HepG2 (cell line): Measurements from ENCODE around the gene ITGB1. TPM values are rescaled to one million over a fixed set of nuclear protein-coding genes. Genes with fewer than 3 reads are reported as not detected.
A peak's percentile ranks its signal among the peaks of the same experiment; 100 is the strongest.

Source experiments
- AGO2 ChIP-seq: fragments of 200-400 bp; formaldehyde crosslinking; optimal IDR thresholded peaks from 2 replicates; pipeline ENCODE3; 2017; ENCODE audit warnings: mild to moderate bottlenecking, low read depth, low read length, moderate library complexity
- ATF6 ChIP-seq: sonication (generic); formaldehyde crosslinking; conservative IDR thresholded peaks from 2 replicates; pipeline ENCODE4 v1.4.0; 2020; ENCODE audit warnings: missing genetic modification reagents
- BHLHE40 ChIP-seq: IDR thresholded peaks from 2 replicates; pipeline ENCODE4 v1.6.1; 2011; ENCODE audit warnings: low read length, improper control_type of control experiment
- GABPB1 ChIP-seq: IDR thresholded peaks from 2 replicates; pipeline ENCODE4 v1.6.1; 2016; ENCODE audit warnings: mild to moderate bottlenecking, missing genetic modification reagents, moderate library complexity, missing compliant biosample characterization
- KDM2A ChIP-seq: sonication (generic); formaldehyde crosslinking; IDR thresholded peaks from 2 replicates; pipeline ENCODE4 v1.4.0; 2020; ENCODE audit warnings: low read depth, missing genetic modification reagents, borderline replicate concordance
- KLF6 ChIP-seq: IDR thresholded peaks from 2 replicates; pipeline ENCODE4 v1.8.0; 2016; ENCODE audit warnings: missing biosample characterization, missing genetic modification reagents
- MIXL1 ChIP-seq: IDR thresholded peaks from 2 replicates; pipeline ENCODE4 v1.6.1; 2016
- PCBP2 ChIP-seq: fragments of 200-400 bp; formaldehyde crosslinking; optimal IDR thresholded peaks from 2 replicates; pipeline ENCODE3; 2018; ENCODE audit warnings: low read length, low read depth; ENCODE audit not compliant: poor library complexity, severe bottlenecking
- RAD21 ChIP-seq: fragments of 450-650 bp; formaldehyde crosslinking; IDR thresholded peaks from 2 replicates; pipeline ENCODE4 v1.5.0; 2020; ENCODE audit warnings: mild to moderate bottlenecking
- SP5 ChIP-seq: IDR thresholded peaks from 2 replicates; pipeline ENCODE4 v1.6.1; 2016; ENCODE audit warnings: low read depth, borderline replicate concordance
- TEF ChIP-seq: sonication (generic); formaldehyde crosslinking; IDR thresholded peaks from 2 replicates; pipeline ENCODE4 v1.5.0; 2020; ENCODE audit warnings: missing genetic modification reagents
- YY1 ChIP-seq: IDR thresholded peaks from 2 replicates; pipeline ENCODE4 v1.6.1; 2011; ENCODE audit warnings: low read length, low read depth, moderate library complexity, mild to moderate bottlenecking; ENCODE audit not compliant: insufficient read depth, insufficient replicate concordance
- ZNF274 ChIP-seq: sonication (generic); formaldehyde crosslinking; IDR thresholded peaks from 2 replicates; pipeline ENCODE4 v1.5.1; 2020; ENCODE audit warnings: mild to moderate bottlenecking, missing genetic modification reagents
- ZNF547 ChIP-seq: sonication (generic); formaldehyde crosslinking; IDR thresholded peaks from 2 replicates; pipeline ENCODE4 v1.5.1; 2020; ENCODE audit warnings: mild to moderate bottlenecking, missing genetic modification reagents
- ZNF784 ChIP-seq: sonication (generic); formaldehyde crosslinking; IDR thresholded peaks from 2 replicates; pipeline ENCODE4 v1.5.1; 2020; ENCODE audit warnings: missing genetic modification reagents, mild to moderate bottlenecking, borderline replicate concordance
- polyA plus RNA-seq, 8 experiments: library from polyadenylated mRNA; depleted of rRNA in 3 of 8; stranded (reverse) in 7 of 8; unstranded in 1 of 8; fragments of >200 nt; fragmentation: Illumina TruSeq in 4 of 8; extraction: Trizol in 4 of 8; gene quantifications; 2 replicates each; pipeline versions ENCODE4 v1.2.1 to v1.2.3, GENCODE V29; 2011 to 2016; ENCODE audit warnings: low read depth in 4 of 8, missing spikeins in 1 of 8, mixed read lengths in 1 of 8; ENCODE audit not compliant: insufficient read depth in 1 of 8
- total RNA-seq, 5 experiments: library from RNA; depleted of rRNA; stranded (reverse); fragments of >200 nt; fragmentation: Illumina TruSeq; extraction: Trizol; gene quantifications; 2 replicates each; pipeline ENCODE4 v1.2.3, GENCODE V29; 2016; ENCODE audit warnings: low read depth in 1 of 5
- TF ChIP-seq, protein P1 (sequence below): IDR thresholded peaks from 2 replicates; pipeline ENCODE4 v1.6.1; 2016
- TF ChIP-seq, protein P2 (sequence below): sonication (generic); formaldehyde crosslinking; IDR thresholded peaks from 2 replicates; pipeline ENCODE4 v1.8.1; 2023; ENCODE audit warnings: mild to moderate bottlenecking, missing genetic modification reagents
- TF ChIP-seq, protein P3 (sequence below): sonication (generic); formaldehyde crosslinking; IDR thresholded peaks from 2 replicates; pipeline ENCODE4 v1.5.1; 2020; ENCODE audit warnings: missing genetic modification reagents, mild to moderate bottlenecking, borderline replicate concordance

Gene ITGB1
- total and polyA plus RNA-seq, 2 of the 13 experiments (the other 11 are each of a cell fraction or from before 2014, with no cell fraction given): 190 to 204 TPM

GRCh38 chr10:32943854-32944661, 14.0 kb downstream of the ITGB1 start (continued):
- TF ChIP-seq ATF6 (CRISPR knock-in tag): no peak
- TF ChIP-seq PCBP2: no peak
- 0 out of 2 replicates have a peak, but pooled peaks have one; percentile 14 for TF ChIP-seq MIXL1
- TF ChIP-seq KLF6: 0 out of 2 replicates have a peak, but pooled peaks have one; percentile 20
- peak; percentile 79; the same call in 1 of the 2 replicates for TF ChIP-seq ZNF784 (CRISPR knock-in tag)
- TF ChIP-seq AGO2: peak; percentile 50
- 0 out of 2 replicates have a peak, but pooled peaks have one; percentile 53 for TF ChIP-seq ZNF274 (CRISPR knock-in tag)
- peak; percentile 40 for TF ChIP-seq YY1
- TF ChIP-seq ZNF547: peak; percentile 86
- TF ChIP-seq, protein P1, sequence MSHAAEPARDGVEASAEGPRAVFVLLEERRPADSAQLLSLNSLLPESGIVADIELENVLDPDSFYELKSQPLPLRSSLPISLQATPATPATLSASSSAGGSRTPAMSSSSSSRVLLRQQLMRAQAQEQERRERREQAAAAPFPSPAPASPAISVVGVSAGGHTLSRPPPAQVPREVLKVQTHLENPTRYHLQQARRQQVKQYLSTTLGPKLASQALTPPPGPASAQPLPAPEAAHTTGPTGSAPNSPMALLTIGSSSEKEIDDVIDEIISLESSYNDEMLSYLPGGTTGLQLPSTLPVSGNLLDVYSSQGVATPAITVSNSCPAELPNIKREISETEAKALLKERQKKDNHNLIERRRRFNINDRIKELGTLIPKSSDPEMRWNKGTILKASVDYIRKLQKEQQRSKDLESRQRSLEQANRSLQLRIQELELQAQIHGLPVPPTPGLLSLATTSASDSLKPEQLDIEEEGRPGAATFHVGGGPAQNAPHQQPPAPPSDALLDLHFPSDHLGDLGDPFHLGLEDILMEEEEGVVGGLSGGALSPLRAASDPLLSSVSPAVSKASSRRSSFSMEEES (CRISPR knock-in tag): peak; percentile 39; the same call in 1 of the 2 replicates
- peak; percentile 86 for TF ChIP-seq SP5
- TF ChIP-seq, protein P2, sequence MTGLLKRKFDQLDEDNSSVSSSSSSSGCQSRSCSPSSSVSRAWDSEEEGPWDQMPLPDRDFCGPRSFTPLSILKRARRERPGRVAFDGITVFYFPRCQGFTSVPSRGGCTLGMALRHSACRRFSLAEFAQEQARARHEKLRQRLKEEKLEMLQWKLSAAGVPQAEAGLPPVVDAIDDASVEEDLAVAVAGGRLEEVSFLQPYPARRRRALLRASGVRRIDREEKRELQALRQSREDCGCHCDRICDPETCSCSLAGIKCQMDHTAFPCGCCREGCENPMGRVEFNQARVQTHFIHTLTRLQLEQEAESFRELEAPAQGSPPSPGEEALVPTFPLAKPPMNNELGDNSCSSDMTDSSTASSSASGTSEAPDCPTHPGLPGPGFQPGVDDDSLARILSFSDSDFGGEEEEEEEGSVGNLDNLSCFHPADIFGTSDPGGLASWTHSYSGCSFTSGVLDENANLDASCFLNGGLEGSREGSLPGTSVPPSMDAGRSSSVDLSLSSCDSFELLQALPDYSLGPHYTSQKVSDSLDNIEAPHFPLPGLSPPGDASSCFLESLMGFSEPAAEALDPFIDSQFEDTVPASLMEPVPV (CRISPR knock-in tag): peak; percentile 72; the same call in 1 of the 2 replicates
- 0 out of 2 replicates have a peak, but pooled peaks have one; percentile 32 for TF ChIP-seq RAD21 (CRISPR knock-in tag)
- TF ChIP-seq, protein P3, sequence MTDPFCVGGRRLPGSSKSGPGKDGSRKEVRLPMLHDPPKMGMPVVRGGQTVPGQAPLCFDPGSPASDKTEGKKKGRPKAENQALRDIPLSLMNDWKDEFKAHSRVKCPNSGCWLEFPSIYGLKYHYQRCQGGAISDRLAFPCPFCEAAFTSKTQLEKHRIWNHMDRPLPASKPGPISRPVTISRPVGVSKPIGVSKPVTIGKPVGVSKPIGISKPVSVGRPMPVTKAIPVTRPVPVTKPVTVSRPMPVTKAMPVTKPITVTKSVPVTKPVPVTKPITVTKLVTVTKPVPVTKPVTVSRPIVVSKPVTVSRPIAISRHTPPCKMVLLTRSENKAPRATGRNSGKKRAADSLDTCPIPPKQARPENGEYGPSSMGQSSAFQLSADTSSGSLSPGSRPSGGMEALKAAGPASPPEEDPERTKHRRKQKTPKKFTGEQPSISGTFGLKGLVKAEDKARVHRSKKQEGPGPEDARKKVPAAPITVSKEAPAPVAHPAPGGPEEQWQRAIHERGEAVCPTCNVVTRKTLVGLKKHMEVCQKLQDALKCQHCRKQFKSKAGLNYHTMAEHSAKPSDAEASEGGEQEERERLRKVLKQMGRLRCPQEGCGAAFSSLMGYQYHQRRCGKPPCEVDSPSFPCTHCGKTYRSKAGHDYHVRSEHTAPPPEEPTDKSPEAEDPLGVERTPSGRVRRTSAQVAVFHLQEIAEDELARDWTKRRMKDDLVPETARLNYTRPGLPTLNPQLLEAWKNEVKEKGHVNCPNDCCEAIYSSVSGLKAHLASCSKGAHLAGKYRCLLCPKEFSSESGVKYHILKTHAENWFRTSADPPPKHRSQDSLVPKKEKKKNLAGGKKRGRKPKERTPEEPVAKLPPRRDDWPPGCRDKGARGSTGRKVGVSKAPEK (CRISPR knock-in tag): 0 out of 2 replicates have a peak, but pooled peaks have one; percentile 29
- TF ChIP-seq GABPB1 (CRISPR knock-in tag): peak; percentile 66; the same call in 1 of the 2 replicates
- TF ChIP-seq KDM2A: peak; percentile 83; the same call in 1 of the 2 replicates
- TF ChIP-seq BHLHE40: no peak
- TF ChIP-seq TEF (CRISPR knock-in tag): no peak
